Activated naive CD8-positive, alpha-beta T cell treated with anti-CD3 and anti-CD28 coated beads for 36 hours (primary cell): ENCODE measurements around the gene PPP1R12C. TPM values are rescaled to one million over a fixed set of nuclear protein-coding genes. Genes with fewer than 3 reads are reported as not detected.

ENCODE experiments used
- DNase-seq: peaks from one replicate; pipeline ENCODE4 v3.0.0; 2021
- H3K27ac Mint-ChIP-seq: one replicate; pipeline ENCODE4 v1.8.0; 2022; ENCODE audit warnings: mild to moderate bottlenecking, moderate library complexity, mixed read lengths
- H3K27me3 Mint-ChIP-seq: one replicate; pipeline ENCODE4 v1.8.0; 2022; ENCODE audit warnings: mild to moderate bottlenecking, mixed read lengths
- H3K36me3 Mint-ChIP-seq: one replicate; pipeline ENCODE4 v1.8.0; 2021; ENCODE audit warnings: mild to moderate bottlenecking, mixed read lengths
- H3K4me1 Mint-ChIP-seq: one replicate; pipeline ENCODE4 v1.8.0; 2021; ENCODE audit warnings: mixed read lengths
- H3K4me3 Mint-ChIP-seq: one replicate; pipeline ENCODE4 v1.8.0; 2022; ENCODE audit warnings: mild to moderate bottlenecking, moderate library complexity, mixed read lengths
- H3K9me3 Mint-ChIP-seq: one replicate; pipeline ENCODE4 v1.8.0; 2022; ENCODE audit warnings: mixed read lengths
- total RNA-seq, 2 experiments: library from RNA; stranded (reverse); gene quantifications; one replicate each; pipeline ENCODE4 v1.2.3, GENCODE V29; 2021

PPP1R12C gene
- total RNA-seq, 2 experiments from 2014 or later = 67.2 to 73.5 TPM

DNA sequence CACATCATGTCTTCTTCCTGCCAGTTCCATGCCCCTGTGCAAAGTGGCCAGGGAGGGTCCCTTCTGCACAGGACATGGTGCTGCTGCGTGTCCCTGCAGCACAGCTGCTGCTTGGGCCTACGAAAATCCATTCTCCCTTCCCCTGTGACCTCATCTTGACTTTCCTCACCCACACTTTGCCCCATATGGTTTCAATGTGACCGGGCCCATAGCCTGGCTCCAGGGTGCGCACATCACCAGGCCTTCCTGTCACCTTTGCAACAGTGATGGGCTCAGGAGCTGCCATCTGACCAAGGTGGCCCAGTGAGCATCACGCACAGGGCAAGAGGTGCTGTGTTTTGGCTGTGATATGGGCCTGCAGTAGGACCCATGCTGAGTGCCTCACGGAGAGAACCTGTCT lies 10.8 kb downstream of the PPP1R12C start:
- H3K4me3 Mint-ChIP-seq = no peak overlapping the region
- H3K27me3 Mint-ChIP-seq = no peaks in the 10 kb centered on the region
- DNase-seq = no peak
- no peak overlapping the region for H3K27ac Mint-ChIP-seq
- peaks cover 2% of the 10 kb centered on the region for H3K9me3 Mint-ChIP-seq
- H3K36me3 Mint-ChIP-seq = peaks cover 33% of the 10 kb centered on the region
- peaks cover 3% of the 10 kb centered on the region for H3K4me1 Mint-ChIP-seq

DNA sequence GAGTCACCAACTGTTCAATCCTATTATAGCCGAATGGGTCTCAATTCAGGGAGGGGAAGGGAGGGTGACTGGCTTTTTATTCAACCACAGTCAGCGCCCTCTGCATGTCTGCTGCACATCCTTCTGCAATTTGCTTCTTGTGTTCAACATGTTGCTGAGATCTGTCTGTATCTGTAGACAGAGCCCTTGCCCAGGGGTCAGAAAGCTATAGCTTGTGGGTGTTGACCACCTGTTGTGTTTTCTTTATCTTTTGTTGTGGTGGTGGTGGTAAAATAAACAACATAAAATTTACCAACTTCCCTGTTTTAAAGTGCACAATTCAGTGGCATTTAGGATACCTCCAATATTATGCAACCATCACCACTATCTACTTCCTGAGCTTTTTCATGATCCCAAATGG lies 12.2 kb downstream of the PPP1R12C start:
- Mint-ChIP-seq H3K4me3 (no peak overlapping the region), H3K9me3 (peaks cover 2% of the 10 kb centered on the region), H3K4me1 (peaks cover 3% of the 10 kb centered on the region), H3K36me3 (peaks cover 34% of the 10 kb centered on the region), H3K27ac (no peak overlapping the region), H3K27me3 (no peaks in the 10 kb centered on the region)
- no peak for DNase-seq

DNA sequence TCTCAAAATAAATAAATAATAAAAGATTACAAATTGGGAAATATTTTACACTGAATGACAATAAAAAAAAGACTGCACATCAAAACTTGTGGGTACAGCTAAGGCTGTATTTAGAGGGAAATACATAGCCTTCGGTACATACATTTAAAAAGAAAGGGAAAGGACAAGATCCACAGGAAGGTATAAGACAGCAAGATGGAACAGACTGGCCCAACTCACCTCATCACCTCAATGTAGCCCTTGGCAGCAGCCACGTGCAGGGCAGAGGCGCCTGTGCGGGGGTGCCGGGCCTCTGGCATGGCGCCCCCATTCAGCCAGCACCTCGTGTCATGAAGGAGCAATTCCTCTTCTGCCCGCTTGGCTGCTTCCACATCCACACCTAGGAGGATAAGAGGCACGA lies 14.2 kb downstream of the PPP1R12C start:
- Mint-ChIP-seq H3K27me3 (no peaks in the 10 kb centered on the region), H3K9me3 (peaks cover 2% of the 10 kb centered on the region), H3K36me3 (peaks cover 28% of the 10 kb centered on the region), H3K4me3 (no peak overlapping the region), H3K27ac (no peak overlapping the region), H3K4me1 (no peaks in the 10 kb centered on the region)
- no peak for DNase-seq

DNA sequence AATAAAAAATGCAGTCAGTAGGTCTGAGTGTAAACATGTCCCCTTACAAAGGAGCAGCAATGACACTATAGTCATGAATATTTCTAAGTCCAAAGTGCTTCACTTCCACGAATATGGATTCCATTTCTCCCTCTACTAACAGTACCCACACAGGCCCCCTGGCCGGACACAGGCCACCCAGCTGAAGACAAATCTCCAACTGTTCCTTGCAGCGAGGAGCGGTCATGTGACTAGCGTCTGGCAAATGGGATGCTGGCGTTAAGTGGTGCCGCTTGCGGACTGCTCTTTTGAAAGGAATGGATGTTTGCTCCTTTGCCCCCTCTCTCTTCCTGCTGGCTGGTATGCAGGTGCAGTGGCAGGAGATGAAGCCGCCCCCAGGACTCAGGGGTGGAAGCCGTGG lies 16.2 kb downstream of the PPP1R12C start:
- no peak for DNase-seq
- no peaks in the 10 kb centered on the region for H3K27me3 Mint-ChIP-seq
- H3K4me1 Mint-ChIP-seq = no peaks in the 10 kb centered on the region
- H3K27ac Mint-ChIP-seq = no peak overlapping the region
- H3K36me3 Mint-ChIP-seq = peaks cover 28% of the 10 kb centered on the region
- H3K9me3 Mint-ChIP-seq = no peaks in the 10 kb centered on the region
- H3K4me3 Mint-ChIP-seq = no peak overlapping the region

DNA sequence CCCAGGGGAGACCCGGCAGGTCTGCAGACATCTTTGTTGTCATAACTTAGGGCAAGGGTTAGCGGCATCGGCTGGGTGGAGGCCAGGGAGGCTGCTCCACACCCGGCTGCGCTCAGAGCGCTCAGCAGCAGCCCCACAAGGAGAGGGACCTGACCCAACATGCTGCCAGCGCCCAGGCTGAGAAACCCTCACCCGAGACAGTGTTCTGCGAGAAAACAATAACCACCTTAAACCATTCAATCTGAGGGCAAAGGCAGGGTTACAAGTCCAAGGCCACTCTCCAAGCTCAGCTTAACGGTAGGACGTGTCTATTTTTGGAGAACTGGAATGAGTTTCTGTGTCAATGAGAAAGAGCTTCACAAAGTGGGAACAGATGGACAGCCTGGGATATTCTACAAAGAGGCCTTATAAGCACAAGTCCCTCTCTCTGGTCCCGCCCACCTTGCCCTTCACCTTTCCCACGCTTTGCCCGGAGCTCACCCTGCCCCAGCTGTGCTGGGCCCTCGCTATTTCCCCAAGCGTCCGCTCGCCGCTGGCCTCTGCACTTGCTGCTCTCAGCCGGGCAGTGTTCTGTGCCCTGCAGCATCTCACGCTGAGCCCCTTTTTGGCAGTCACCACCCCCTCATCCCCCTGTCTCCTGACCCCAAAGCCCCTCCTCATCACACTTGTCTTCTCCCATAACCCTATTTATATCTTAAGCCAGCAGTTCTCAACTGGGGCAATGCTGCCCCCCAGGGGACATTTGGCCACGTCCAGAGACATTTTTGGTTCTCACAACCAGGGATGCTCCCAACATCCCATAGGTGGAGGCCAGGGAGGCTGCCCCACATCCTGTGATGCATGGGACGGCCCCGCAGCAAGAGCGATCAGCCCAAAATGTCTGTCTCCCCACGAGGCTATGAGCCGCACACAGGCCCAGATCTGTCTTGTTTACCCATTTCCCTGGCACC lies 17.6 kb downstream of the PPP1R12C start:
- H3K36me3 Mint-ChIP-seq = peaks cover 31% of the 10 kb centered on the region
- H3K4me1 Mint-ChIP-seq = no peaks in the 10 kb centered on the region
- H3K27me3 Mint-ChIP-seq = no peaks in the 10 kb centered on the region
- H3K9me3 Mint-ChIP-seq = no peaks in the 10 kb centered on the region
- no peak overlapping the region for H3K27ac Mint-ChIP-seq
- no peak overlapping the region for H3K4me3 Mint-ChIP-seq
- DNase-seq = no peak

DNA sequence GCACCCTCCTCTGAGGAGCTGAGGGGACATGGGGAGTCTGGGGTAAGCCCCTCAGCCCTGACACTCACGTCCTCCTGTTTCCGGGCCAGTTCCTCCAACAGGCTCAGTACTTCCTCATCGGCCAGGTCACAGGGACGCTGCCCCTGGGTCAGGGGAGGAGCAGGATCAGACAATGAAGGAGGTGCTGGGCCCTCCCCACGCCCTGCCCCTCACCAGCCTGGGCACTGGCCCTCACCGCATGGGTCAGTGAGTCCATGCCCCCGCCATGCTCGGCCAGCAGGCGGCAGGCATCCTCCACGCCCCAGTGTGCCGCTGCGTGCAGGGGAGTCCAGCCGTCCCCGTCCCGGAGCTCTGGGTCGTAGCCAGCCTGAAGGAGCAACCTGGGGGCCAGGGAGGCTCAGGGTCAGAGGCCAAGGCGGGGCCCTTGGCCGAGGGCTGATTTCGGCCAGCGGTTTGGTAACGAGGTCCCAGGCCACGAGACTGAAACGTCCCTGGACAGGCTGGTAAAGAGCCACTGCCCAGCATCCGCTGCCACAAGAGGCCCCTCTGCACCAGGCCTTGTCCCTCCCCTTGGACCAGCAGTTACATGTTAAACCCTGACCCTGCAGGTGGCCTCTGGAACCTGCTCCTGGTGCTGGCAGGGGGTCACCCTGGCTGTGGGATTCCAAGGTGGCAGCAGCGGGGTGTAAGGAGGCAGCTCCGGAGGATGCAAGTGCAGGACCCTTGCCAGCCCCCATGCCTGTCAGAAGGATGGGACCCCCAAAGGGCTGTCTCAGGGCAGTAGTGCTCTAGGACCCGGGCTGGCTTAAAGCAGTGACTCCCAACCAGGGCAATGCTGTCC lies 18.5 kb downstream of the PPP1R12C start:
- no peak overlapping the region for H3K4me3 Mint-ChIP-seq
- H3K27ac Mint-ChIP-seq = no peak overlapping the region
- H3K36me3 Mint-ChIP-seq = peaks cover 35% of the 10 kb centered on the region
- no peak for DNase-seq
- H3K4me1 Mint-ChIP-seq = no peaks in the 10 kb centered on the region
- no peaks in the 10 kb centered on the region for H3K27me3 Mint-ChIP-seq
- H3K9me3 Mint-ChIP-seq = no peaks in the 10 kb centered on the region

DNA sequence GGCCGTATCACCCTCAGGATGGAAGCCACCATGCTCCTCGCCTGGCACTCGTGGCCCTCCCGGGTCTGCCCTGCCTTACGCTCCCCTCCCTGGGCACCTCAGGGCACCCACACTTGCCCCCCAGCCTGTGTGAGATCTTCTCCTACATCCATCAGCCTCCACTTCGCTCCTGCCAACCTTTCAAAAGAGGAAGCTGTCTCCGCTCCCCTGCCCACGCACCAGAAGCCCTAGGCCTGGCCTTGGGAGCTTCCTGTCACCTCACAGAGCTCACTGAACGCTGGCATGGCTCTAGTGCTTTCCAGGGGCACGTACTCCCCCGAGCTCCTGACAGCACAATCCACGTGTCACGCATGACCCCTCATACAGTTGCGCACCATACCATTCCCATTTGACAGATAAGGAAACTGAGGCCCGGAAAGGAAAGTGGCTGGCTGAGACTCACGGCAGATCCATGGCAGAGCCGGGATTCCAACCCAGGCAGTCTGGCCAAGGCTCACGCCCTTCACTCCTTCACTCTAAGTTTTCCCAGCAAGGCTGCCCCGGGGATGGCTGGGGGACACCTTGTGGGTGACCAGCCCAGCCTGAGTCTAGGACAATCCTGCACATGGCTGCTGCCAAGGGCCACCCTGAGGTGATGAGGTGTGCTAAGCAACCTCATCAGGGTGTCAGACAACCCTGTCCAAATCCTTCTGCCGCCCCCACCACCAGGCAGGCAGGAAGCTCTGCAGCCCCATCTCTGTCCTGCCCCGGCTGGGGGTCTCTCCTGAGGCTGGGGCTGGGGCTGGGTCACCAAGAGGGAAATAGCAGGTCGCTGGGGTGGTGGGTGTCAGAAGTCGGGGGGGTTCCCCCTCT lies 19.3 kb downstream of the PPP1R12C start:
- no peak overlapping the region for H3K4me3 Mint-ChIP-seq
- H3K9me3 Mint-ChIP-seq = no peaks in the 10 kb centered on the region
- no peak overlapping the region for H3K27ac Mint-ChIP-seq
- H3K36me3 Mint-ChIP-seq = peaks cover 30% of the 10 kb centered on the region
- no peaks in the 10 kb centered on the region for H3K27me3 Mint-ChIP-seq
- H3K4me1 Mint-ChIP-seq = no peaks in the 10 kb centered on the region
- no peak for DNase-seq

DNA sequence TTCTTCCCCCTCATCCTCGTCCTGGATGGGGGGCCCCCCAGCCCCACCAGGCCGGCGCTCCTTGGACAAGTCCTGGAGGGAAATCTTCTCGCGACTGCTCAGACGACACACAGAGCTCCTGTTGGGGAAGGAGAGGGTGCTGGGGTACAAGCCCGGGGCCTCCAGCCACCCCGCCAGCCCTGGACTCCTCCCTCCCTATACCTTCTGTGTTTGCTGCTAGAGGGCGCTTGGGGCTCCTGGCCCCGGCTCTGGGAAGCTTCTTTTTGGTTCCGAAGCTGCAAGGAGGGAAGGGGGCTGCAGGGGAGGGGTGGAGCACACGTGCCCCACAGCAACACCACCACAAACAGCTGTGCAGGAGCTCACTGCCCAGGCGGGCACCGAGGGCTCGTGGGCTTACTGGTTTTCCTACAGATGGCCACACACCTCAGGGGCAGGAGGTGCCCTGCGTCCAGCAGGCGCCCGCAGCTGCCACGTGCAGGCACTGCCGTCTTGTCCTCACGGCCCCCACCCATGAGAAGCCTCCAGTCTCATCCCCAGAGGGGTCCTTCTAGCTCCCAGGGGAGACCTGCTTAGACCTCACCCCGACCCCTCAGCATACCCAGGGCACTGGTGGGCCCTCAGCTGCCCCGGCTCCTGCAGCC lies 21.3 kb downstream of the PPP1R12C start:
- H3K4me3 Mint-ChIP-seq = no peak overlapping the region
- H3K36me3 Mint-ChIP-seq = peaks cover 19% of the 10 kb centered on the region
- H3K9me3 Mint-ChIP-seq = no peaks in the 10 kb centered on the region
- no peak overlapping the region for H3K27ac Mint-ChIP-seq
- no peaks in the 10 kb centered on the region for H3K27me3 Mint-ChIP-seq
- DNase-seq = no peak
- H3K4me1 Mint-ChIP-seq = no peaks in the 10 kb centered on the region

DNA sequence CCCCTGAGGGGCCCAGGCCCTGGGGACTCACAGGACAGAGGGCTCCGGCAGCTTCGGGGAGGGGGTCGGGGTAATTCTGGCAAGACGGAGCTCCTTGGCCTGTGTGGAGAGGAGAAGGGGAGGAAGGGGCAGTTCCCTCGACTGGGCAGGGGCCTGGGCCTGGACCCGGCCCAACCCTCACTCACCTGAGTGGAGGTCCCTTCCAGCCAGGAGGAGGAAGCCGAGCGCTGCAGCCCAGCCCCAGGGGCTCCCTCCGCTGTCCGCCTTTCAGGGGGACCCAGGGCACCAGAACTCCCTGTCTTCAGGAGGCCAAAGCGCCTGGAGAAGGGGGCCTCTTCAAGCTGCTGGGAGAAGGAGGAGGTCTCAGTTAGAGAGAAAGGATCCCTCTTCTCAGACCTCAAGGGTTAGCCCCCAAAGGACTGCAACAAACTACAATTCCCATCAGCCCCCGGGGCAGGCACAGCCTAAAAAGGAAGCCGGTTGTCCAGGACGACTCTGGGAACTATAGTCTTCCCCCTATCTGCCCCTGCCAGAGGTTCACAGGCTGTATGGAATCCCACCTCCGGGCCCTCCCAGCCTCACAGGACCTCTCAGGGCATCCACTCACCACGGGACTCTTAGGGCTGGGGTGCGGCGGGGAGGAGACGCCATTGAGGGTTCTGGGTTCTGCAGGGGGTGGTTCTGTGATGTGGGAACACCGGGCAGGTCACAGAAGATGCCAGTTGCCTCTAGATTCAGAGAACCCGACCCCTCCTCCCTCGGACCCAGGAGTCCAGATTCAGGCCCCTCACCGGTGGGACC lies 22.0 kb downstream of the PPP1R12C start:
- H3K4me1 Mint-ChIP-seq = no peaks in the 10 kb centered on the region
- no peaks in the 10 kb centered on the region for H3K9me3 Mint-ChIP-seq
- H3K36me3 Mint-ChIP-seq = peaks cover 23% of the 10 kb centered on the region
- H3K27ac Mint-ChIP-seq = no peak overlapping the region
- H3K4me3 Mint-ChIP-seq = no peak overlapping the region
- H3K27me3 Mint-ChIP-seq = no peaks in the 10 kb centered on the region
- DNase-seq = no peak

DNA sequence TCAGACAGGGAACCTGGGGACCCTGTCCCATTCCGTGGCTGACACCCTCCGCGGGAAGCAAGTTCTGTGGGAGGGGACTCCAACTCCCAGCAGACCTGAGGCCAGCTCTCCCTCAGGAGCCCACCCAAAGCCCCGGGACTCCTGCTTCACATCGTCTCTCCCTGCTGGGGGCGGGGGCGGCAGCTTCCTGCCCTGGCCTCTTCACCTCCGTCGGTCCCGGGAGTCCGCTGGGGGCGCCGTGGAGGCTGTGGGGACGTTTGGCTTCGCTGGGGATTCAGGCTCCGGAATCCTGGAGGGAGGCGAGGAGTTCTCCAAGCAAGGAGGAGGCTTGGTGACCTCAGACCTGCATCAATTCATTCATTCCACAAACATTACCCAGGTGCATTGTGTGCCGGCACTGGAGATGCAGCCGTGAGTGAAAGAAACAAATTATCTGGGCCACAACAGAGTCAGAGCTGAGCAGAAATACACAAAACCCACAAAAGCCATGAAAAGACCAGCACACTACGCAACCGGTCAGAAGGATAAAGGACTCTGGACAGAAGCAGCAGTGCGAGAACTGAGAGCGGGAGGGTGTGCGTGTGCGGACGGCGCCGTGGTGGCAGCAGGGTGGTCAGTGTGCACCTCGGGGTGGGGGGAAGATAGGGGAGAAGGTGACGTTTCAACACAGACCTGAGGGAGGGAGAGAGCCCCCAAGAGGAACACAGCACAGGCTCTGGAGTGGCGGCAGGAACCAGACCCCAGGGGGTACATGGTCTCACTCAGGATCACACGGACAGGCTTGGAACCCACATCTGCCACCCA lies 22.8 kb downstream of the PPP1R12C start:
- Mint-ChIP-seq H3K9me3 (no peaks in the 10 kb centered on the region), H3K36me3 (peaks cover 26% of the 10 kb centered on the region), H3K27ac (no peak overlapping the region), H3K4me1 (no peaks in the 10 kb centered on the region), H3K27me3 (peaks cover 3% of the 10 kb centered on the region), H3K4me3 (no peak overlapping the region)
- DNase-seq = no peak

DNA sequence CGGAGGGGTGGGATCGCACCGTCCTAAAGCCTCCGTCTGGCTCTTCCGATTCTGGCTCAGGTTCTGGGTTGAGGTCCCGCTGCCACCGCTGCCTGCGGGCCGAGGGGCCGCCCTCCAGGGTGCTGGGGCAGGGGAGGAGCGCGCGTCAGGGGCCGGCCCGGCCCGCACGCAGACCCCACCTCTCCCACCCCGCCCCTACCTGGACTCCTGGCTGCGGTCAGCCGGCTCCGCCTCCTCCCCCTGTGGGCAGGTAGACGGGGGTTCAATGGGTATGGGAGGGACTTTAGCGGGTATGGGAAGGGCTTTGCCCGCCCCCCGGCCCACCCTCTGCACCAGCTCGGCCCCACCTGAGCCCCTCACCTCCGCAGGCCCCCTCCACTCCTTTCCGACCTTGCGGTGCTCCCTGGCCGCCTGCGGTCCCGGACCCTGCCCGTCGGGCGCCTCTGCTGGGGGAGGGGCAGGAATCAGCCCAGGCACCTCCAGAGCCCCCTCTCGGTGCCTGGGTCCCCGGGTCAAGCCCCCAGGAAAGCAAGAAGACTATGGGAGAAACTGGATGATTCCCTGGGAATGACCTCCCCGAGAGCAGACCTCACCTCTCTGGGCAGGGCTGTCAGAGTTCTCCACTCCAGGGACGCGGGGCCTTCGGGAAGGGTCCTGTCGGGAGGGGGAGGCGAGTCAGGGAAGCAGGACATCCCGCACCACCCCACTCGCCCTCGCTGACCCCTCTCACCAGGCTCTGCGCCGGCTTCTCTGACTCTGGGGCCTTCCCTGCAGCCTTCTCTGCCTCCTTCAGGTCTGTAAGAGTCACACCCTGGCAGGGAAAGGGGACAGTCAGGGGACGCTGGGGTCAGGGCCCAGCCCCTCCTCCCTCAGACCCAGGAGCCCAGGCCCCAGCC lies 24.8 kb downstream of the PPP1R12C start:
- H3K4me3 Mint-ChIP-seq = no peak overlapping the region
- no peaks in the 10 kb centered on the region for H3K9me3 Mint-ChIP-seq
- no peak for DNase-seq
- no peak overlapping the region for H3K27ac Mint-ChIP-seq
- H3K27me3 Mint-ChIP-seq = peaks cover 23% of the 10 kb centered on the region
- H3K4me1 Mint-ChIP-seq = peaks cover 12% of the 10 kb centered on the region
- peaks cover 32% of the 10 kb centered on the region for H3K36me3 Mint-ChIP-seq

DNA sequence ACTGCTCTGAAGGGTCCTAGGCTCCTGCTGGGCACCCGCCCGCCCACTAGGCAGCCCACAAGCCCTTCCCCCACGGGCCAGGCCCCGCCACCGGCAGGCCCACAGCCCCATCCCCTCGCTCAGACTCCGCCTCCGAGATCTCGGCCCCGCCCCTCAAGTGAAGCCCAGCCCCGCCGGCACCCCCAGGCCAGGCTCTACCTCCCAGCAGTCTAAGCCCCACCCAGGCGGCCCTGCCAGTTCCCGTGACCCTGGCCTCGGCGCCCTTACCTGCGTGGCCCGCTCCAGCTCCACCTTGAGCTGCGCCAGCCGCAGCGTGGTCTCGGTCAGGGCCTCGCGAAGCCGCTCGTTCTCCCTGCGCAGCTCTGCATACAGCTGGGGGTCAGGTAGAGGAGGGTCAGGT lies 25.5 kb downstream of the PPP1R12C start:
- Mint-ChIP-seq H3K9me3 (no peaks in the 10 kb centered on the region), H3K4me3 (no peak overlapping the region), H3K36me3 (peaks cover 36% of the 10 kb centered on the region), H3K27ac (no peak overlapping the region), H3K27me3 (peaks cover 30% of the 10 kb centered on the region), H3K4me1 (peaks cover 18% of the 10 kb centered on the region)
- no peak for DNase-seq
